Left colon (tissue), 2 donors: ENCODE results near the gene PDPK1. TPM values are rescaled to one million over a fixed set of nuclear protein-coding genes. Genes with fewer than 3 reads are reported as not detected.
A peak's percentile ranks its signal among the peaks of the same experiment; 100 is the strongest.

Experiments used
- ATAC-seq: fragments of 200-7000 bp; cut with Tn5 transposase; one replicate; pipeline ENCODE4 v1.9.1; 2020; ENCODE audit warnings: mild to moderate bottlenecking, moderate library complexity
- DNase-seq, 2 donors: peaks; one replicate each; pipeline ENCODE4 v3.0.0-alpha.2; 2020
- intact Hi-C, 2 donors: fragments of 100-400 bp; cut with DNase I in 1 of 2; cut with micrococcal nuclease in 1 of 2; formaldehyde crosslinking; loops; one replicate each; pipeline versions ENCODE4 v1.11.2 to v1.14.0; 2022; cut with DNase I, micrococcal nuclease
- long read RNA-seq: library from polyadenylated mRNA; unstranded; transcript quantifications from one replicate; pipeline ENCODE4 v2.0.0, GENCODE V29; 2021
- total RNA-seq, 2 donors: library from RNA; stranded (reverse); fragmentation: NEBNext Ultra II Directional; extraction: Animal tissue kit (Norgen Biotek cat#: 25700); gene quantifications; one replicate each; pipeline ENCODE4 v1.2.1, GENCODE V29; 2021
- donor health status: DM: no; HTN: no; CAD: no.
- donor health status: DM: yes; HTN: yes; CAD: no.

The PDPK1 gene
- 10 to 100 TPM; 71.1 to 77.4 TPM for total RNA-seq
- long read RNA-seq, full-length matches to known transcripts: 49 of 100 reads
- long read RNA-seq, partial matches to known transcripts: 8 of 100 reads
- long read RNA-seq, other reads (novel, unspliced or antisense): 43 of 100 reads

DNA sequence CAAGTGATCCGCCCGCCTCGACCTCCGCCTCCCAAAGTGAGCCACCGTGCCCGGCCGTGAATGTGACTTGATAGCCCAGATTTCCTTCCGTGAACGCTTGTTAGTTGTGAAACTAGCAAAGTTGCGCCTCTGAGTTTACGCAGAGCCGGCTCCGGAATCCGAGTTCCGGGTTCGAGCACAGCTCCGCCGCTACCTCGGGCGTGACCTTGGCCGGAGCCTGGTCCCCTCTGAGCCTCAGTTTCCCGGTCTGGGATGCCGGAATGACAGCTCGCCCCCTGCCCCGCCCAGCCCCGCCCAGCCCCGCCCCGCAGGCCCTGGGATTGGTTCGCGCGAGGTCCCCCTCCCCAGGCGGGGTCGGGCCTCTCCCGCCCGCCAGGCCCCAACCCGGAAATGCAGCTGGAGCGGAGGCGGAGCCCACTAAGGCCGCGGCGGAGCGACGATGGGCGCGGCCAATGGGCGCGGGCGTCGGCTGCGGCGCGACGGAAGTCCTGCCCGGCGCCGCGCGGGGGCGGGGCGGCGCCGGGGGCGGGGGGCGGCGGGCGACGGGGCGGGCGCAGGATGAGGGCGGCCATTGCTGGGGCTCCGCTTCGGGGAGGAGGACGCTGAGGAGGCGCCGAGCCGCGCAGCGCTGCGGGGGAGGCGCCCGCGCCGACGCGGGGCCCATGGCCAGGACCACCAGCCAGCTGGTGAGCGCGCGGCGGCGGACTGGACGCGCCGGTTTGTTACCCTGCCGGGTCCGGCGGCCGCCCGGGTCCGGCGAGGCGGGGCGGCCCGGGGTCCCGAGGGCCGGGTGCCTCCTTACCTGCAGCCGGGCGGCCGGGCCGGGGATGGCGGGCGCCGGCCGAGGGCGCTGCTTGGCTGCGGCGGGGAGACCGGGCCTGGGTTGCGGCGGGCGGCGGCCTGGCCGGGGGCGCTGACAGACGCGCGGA lies at the start of gene PDPK1:
Gene PDPK1 (plus strand): TSS at position 571 of the 929 bp plus-strand sequence. CDS start 92 bp downstream, at position 663.
- intact Hi-C loops: no loop called here
- ATAC-seq (peak; percentile 81), DNase-seq (peak; percentile 93 to 95)

DNA sequence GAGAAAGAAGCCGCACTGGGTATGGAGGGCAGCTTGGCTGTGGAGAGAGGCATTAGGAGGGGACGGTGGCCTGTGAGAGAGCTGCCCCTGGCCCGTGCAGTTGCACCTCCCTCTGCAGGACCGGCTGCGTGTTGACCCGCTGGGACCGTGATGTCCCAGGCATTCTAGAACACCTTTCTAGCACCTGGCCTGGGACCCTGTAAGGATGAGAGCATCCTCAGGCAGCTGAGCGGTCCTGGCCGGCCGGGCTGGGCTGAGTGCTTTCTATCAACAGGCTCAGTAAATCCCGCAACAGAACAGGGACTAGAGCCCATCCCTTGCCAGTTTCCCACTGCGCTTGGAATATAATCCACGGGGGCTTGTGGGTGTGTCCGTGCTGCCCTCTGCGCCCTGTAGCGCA lies 48.2 kb upstream of the PDPK1 start:
- no peak for DNase-seq
- intact Hi-C loops: no loop called here
- no peak for ATAC-seq

DNA sequence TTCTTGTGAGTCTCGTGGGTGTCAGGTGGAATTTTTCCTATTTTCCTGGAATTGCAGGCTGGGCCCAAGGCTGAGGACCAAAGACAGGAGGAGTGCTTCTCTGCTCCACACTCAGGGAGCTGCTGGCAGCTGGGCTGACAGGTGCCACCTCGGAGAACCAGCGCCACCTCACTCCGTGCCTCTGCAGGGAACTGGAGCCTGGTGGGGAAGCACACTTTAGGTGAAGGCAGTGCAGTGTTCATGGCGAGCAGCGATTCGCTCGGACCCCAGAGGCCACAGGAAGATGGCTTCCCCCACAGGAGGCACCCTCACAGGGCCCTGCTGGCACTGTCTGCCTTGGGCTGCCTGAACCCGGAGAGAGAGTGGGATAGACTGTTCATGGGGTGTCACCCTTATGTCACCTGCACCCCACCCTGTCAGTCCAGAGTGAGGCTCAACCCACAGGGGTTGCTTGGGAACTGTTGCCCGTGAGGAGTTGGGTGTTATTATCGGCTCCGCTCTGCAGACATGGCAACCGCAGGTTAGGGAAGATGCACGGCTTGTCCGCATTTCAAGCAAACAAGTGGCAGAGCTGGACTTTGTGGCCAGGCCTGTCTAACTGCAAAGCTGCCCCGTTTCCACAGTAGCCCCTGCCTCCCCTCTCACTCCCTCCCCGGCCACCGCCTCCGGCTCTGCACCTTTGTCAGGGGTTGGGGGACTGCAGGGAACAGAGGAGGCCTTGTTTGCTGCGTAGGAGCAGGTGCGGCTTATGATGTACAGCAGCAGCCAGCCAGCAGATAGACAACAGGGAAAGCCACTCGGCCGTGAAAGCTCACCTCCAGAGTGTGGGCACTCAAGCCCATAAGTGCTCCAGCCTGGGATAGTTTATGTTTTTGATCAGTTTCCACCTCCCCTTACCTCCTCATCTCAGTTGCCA lies 47.4 kb upstream of the PDPK1 start:
- ATAC-seq: no peak
- intact Hi-C loops: loop anchor here in 1 of 2 donors (10.0 kb wide), 1 partner anchor 146 kb away; the partner anchor contains the start of gene ABCA3
- DNase-seq: no peak

DNA sequence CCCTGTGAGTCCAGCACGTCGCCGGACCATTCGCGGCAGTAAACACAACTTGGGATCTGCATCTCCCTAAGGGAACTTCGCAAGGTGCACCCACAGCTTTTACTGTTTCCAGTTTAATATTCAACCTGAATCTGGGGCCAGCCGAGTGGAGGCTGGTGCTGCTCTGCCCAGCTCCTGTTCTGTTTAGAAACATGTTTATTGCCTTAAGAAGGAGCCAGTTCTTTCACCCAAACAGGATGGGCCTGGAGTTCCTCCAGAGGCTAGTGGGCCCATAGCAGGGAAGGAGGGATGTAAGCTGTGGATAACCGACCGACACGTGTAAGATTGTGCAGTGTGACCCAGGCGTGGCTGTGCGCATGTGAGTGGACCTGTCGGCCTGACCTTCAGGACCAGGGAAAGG lies 45.5 kb upstream of the PDPK1 start:
- intact Hi-C loops: loop anchor here in 1 of 2 donors (10.0 kb wide), 1 partner anchor 147 kb away; the partner anchor contains the start of gene ABCA3
- ATAC-seq (peak; percentile 87), DNase-seq (peak in 1 of 2 donors; percentile 18)

DNA sequence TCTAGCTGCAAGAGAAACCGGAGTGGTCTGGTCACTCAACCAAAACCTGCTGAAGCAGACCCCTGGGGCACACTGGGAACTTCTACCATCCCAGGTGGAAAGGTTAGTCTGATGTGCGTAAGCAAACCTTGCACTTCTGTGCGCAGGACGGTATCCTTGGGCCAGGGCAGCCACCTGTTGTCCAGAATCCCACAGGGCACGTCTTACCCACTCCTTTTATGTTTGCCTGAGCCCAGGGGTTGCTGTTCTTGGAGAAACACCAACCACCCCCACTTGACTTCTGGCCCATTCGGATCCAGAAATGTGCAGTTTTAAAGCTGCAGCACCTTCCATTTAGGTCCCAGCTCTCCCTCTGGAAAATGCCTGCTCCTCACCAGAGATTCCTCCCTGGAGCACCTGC lies 44.2 kb upstream of the PDPK1 start:
- no peak for DNase-seq
- intact Hi-C loops: loop anchor here in 1 of 2 donors (10.0 kb wide), 1 partner anchor 149 kb away; the partner anchor contains the start of gene ABCA3
- ATAC-seq: no peak

DNA sequence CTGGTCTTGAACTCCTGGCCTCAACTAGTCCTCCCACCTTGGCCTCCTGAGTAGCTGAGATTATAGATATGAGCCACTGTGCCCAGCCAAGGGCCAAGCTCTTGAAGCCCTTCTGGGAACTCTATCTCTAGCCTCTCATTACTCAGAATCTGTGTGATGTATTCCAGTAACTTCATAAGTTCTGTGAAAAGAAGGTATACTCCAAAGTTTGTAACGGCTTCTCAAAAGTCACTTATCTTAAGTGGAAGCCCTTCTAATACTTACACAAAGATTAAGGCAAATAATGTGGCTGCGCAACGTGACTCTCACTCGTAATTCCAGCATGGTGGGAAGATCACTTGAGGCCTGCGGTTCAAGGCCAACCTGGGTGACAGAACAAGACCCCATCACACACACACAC lies 43.2 kb upstream of the PDPK1 start:
- intact Hi-C loops: loop anchor here in 1 of 2 donors (10.0 kb wide), 1 partner anchor 150 kb away; the partner anchor contains the start of gene ABCA3
- ATAC-seq: no peak

DNA sequence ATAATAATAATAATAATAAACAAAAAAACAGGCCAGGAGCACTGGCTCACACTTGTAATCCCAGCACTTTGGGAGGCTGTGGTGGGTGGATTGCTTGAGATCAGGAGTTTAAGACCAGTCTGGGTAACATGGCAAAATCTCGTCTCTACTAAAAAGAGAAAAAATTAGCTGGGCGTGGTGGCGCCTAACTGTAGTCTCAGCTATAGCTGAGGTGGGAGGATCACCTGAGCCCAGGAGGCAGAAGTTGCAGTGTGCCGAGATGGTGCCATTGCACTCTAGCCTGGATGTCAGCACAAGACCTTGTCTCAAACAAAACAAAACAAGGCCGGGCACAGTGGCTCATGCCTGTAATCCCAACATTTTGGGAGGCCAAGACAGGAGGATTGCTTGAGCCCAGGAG lies 42.8 kb upstream of the PDPK1 start:
- ATAC-seq: no peak
- DNase-seq: no peak
- intact Hi-C loops: loop anchor here in 1 of 2 donors (10.0 kb wide), 1 partner anchor 150 kb away; the partner anchor contains the start of gene ABCA3

More for the DNA sequence above, 43.2 kb upstream of the PDPK1 start:
- DNase-seq: no peak

DNA sequence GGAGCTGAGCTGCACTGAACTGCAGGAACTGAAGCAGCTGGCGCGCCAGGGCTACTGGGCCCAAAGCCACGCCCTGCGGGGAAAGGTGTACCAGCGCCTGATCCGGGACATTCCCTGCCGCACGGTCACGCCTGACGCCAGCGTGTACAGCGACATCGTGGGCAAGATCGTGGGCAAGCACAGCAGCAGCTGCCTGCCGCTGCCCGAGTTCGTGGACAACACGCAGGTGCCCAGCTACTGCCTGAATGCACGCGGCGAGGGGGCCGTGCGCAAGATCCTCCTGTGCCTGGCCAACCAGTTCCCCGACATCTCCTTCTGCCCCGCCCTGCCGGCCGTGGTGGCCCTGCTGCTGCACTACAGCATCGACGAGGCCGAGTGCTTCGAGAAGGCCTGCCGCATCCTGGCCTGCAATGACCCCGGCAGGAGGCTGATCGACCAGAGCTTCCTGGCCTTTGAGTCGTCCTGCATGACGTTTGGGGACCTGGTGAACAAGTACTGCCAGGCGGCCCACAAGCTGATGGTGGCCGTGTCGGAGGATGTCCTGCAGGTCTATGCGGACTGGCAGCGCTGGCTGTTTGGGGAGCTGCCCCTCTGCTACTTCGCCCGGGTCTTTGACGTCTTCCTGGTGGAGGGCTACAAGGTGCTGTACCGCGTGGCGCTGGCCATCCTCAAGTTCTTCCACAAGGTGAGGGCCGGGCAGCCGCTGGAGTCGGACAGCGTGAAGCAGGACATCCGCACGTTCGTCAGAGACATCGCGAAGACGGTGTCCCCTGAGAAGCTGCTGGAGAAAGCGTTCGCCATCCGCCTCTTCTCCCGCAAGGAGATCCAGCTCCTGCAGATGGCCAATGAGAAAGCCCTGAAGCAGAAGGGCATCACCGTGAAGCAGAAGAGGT lies 41.4 kb upstream of the PDPK1 start:
- ATAC-seq (no peak), DNase-seq (peak in 1 of 2 donors; percentile 4)
- intact Hi-C loops: loop anchor here in 1 of 2 donors (10.0 kb wide), 1 partner anchor 152 kb away; the partner anchor contains the start of gene ABCA3

DNA sequence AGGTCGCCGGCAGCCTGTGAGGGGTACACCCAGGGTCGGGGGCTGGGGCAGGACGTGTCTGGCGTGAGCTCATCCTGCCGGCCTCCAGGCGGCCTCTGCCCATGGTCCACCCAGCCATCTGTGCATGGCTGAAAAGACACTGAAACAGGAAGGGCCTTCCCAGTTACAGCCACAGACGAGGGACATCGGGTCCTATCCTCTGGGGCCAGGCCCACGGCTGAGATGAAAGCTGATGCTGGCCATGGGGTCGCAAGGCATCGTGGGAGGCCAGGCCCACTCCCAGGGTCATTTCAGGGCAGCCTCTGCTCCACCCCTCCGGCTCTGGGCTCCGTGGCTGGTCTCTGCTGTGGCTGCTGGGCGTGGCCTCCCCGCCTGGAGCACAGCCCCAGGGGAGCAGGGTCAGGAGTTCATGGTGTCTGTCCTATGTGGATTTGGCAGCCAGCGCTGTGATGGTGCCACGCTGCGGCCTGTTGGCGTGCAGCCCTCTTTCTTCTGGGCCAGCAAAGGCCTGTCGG lies 40.6 kb upstream of the PDPK1 start:
- ATAC-seq (peak; percentile 62), DNase-seq (peak in 1 of 2 donors; percentile 32)
- intact Hi-C loops: loop anchor here in 1 of 2 donors (10.0 kb wide), 1 partner anchor 152 kb away; the partner anchor contains the start of gene ABCA3

DNA sequence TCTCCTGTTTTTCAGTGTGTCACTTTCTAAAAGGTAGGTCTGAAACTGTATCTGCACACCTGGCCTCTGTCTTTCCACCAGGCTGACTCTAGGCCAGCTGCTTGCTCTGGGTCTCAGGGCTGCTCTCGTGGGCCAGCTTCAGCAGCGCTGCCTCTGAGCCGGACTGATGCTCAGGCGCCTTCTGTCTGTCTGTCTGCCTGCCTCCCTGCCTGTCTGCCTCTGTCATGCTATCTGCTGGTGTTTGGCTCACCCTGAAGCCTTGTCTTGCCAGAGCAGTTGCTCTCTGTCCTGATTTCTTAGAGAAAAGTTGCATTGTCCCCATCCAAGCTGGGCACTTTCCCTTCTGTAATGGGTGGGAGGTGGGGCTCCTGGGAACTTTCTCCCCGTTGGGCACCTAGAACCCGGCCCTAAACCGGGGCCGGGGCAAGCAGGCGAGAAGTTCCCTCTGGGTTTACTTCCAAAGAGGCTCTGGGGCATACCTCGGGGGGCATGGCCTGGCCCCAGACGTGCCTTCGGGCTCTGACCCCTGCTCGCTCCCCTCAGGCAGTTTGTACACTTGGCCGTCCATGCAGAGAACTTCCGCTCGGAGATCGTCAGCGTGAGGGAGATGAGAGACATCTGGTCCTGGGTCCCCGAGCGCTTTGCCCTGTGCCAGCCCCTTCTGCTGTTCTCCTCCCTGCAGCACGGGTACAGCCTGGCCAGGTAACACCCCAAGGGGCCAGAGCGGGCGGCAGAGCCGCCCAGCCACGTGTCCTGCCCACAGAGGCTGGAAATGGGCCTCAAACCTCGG lies 39.9 kb upstream of the PDPK1 start:
- intact Hi-C loops: loop anchor here in 1 of 2 donors (10.0 kb wide), 1 partner anchor 153 kb away; the partner anchor contains the start of gene ABCA3
- ATAC-seq (no peak), DNase-seq (no peak)

DNA sequence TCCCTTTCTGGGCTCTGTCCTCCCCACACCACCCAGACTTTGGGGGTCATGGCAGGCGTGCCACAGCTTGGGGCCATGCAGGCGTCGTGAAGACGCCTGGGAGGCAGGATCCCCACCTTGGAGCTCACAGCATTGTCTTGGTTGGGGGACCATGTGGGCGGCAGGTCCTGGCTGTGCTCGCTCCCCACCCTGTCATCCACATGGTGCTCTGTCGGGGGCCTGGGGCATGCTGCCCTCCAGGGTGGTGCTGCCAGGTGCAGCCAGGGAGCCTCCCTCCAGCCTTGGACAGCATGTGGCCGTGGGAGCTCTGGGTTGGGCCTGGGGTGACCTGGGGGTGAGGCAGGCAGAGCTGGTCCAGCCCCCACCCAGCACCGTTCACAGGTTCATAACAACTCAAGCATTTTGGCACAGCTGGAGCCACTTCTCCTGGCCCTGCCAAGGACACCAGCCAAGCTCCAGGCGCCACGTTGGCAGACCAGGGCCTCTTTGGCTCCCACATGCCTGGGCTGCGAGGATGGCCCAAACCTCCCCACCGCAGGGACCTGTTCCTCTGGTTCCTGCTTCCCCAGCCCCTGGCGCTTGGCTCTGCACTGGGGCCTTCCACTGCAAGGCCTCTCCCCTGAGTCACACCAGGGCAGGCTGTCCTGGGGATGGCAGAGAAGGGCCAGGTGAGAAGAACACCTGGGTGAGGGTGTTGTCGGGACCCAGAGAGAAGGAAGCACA lies 39.1 kb upstream of the PDPK1 start:
- intact Hi-C loops: loop anchor here in 1 of 2 donors (10.0 kb wide), 1 partner anchor 154 kb away; the partner anchor contains the start of gene ABCA3
- no peak for DNase-seq
- ATAC-seq: no peak

DNA sequence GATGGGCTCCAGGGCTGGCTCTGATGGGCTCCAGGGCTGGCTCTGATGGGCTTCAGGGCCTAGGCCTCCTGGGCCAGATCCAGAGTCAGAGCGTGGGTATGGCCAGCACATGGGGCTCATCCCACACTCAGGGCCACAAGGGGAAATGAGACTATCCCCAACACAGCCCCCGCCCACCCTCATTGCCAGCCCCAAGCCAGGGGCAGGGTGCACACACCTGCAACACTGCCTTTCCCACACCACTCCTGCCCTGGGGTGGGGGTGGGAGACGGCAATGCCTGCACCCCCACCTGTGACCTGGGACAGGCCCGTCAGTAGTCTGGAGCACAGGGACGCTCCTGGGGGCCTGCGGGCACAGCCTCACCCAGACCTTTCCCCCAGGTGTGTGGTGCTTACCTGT lies 38.4 kb upstream of the PDPK1 start:
- intact Hi-C loops: loop anchor here in 1 of 2 donors (10.0 kb wide), 1 partner anchor 155 kb away; the partner anchor contains the start of gene ABCA3
- DNase-seq (no peak), ATAC-seq (no peak)

DNA sequence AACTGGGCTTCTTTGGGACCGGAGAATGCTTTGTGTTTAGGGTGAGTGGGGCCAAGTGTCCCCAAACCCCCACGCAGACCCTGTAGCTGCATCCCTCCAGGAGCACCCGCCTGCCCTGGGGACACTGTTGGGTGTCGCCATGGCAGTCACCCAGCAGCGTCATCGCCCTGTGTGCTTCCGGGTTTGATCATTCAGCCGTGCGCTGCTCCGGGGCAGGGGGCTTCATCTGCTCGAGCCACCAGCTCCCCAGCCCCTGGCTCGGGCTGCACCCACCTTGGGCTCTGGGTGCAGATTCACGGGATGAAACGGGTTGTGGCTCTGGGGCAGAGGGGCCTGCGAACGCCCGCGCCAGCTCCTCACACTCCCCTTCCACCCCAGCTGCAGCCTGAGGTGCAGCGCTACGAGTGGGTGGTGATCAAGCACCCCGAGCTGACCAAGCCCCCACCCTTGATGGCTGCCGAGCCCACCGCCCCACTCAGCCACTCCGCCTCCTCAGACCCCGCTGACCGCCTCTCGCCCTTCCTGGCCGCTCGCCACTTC lies 37.9 kb upstream of the PDPK1 start:
- ATAC-seq: no peak
- intact Hi-C loops: loop anchor here in 1 of 2 donors (10.0 kb wide), 2 partner anchors 75 to 155 kb away; partner anchors contain the start of genes ABCA3 and CCNF

DNA sequence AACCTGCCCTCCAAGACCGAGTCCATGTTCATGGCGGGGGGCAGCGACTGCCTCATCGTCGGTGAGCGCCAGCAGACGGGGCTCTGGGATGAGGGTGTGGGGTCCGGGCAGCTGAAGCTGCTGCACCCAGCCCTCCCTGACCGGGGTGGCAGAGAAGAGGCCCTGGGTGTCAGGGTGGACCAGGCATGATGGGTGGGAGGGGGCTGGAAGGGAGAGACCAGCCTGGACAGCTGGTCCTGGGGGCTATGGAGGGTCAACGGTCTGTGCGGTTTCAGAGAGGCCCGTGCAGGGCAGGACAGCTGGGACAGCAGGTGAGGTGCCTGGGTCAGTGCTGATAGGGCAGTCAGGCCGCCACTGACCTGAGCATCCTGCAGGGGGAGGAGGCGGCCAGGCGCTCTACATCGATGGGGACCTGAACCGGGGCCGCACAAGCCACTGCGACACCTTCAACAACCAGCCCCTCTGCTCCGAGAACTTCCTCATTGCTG lies 37.3 kb upstream of the PDPK1 start:
- intact Hi-C loops: loop anchor here in 1 of 2 donors (10.0 kb wide), 1 partner anchor 76 kb away; the partner anchor contains the start of gene CCNF
- DNase-seq (peak in 1 of 2 donors; percentile 7), ATAC-seq (peak; percentile 3)

More for the DNA sequence above, 37.9 kb upstream of the PDPK1 start:
- peak in 1 of 2 donors; percentile 4 for DNase-seq
